Testis (tissue), 3 donors: ENCODE results near the gene SEMA3C. TPM values are rescaled to one million over a fixed set of nuclear protein-coding genes. Genes with fewer than 3 reads are reported as not detected.

Experiments
- DNase-seq: peaks from one replicate; pipeline ENCODE4 v3.0.0-alpha.2; 2019
- H3K27ac ChIP-seq, 2 donors: fragments of 200-600 bp; sonication (generic); one replicate each; pipeline ENCODE4 v1.5.1; 2019
- H3K27me3 ChIP-seq: fragments of 200-600 bp; sonication (generic); one replicate; pipeline ENCODE4 v1.5.1; 2019
- H3K36me3 ChIP-seq: fragments of 200-600 bp; sonication (generic); one replicate; pipeline ENCODE4 v1.5.1; 2017; ENCODE audit warnings: low read depth; ENCODE audit errors: missing control alignments
- H3K4me1 ChIP-seq: fragments of 200-600 bp; sonication (generic); one replicate; pipeline ENCODE4 v1.5.1; 2019
- H3K4me3 ChIP-seq, 2 donors: fragments of 200-600 bp; sonication (generic); one replicate each; pipeline ENCODE4 v1.5.1; 2017 to 2019
- H3K9me3 ChIP-seq: fragments of 200-600 bp; sonication (generic); one replicate; pipeline ENCODE4 v1.5.1; 2017
- POLR2A ChIP-seq: fragments of 450-650 bp; IDR thresholded peaks from one replicate; pipeline ENCODE4 v1.6.1; 2017; ENCODE audit warnings: antibody characterized with exemption, mild to moderate bottlenecking, moderate library complexity
- WGBS, 2 donors: methylation state at CpG; one replicate each; pipeline ENCODE4 v1.1.5; 2018; 5-methylcytosine and 5-hydroxymethylcytosine counted together
- intact Hi-C: fragments of 100-400 bp; cut with DNase I; formaldehyde crosslinking; loops from one replicate; pipeline ENCODE4 v1.15.1; 2023; ENCODE audit warnings: low total_unique reads
- polyA plus RNA-seq: library from polyadenylated mRNA; stranded (reverse); fragments of 350-450 nt; fragmentation: Illumina TruSeq; extraction: RNeasy Lipid Tissue Mini Kit (QIAGEN cat#74804); gene quantifications from one replicate; pipeline ENCODE4 v1.2.3, GENCODE V29; 2014; ENCODE audit warnings: low read depth, low replicate concordance; ENCODE audit not compliant: insufficient read depth
- total RNA-seq, 2 donors: library from RNA; depleted of rRNA; stranded (reverse); fragments of >200 nt; gene quantifications; one replicate each; pipeline ENCODE4 v1.2.3, GENCODE V29; 2016
- TF ChIP-seq, protein P1 (sequence below), 3 experiments: fragments of 450-650 bp in 2 of 3; fragments of 200-600 bp in 1 of 3; sonication (generic) in 1 of 3; IDR thresholded peaks; one replicate each; pipeline ENCODE4 v1.5.1; 2016 to 2019; ENCODE audit warnings: antibody characterized with exemption in 3 of 3, mild to moderate bottlenecking in 2 of 3, moderate library complexity in 1 of 3

Gene SEMA3C
- total and polyA plus RNA-seq, 3 donors from 2014 or later, result 23.1 to 113 (median 78.8) TPM

GRCh38 chr7:80839855-80840254 is 79.0 kb downstream of the SEMA3C start:
- TF ChIP-seq, protein P1, sequence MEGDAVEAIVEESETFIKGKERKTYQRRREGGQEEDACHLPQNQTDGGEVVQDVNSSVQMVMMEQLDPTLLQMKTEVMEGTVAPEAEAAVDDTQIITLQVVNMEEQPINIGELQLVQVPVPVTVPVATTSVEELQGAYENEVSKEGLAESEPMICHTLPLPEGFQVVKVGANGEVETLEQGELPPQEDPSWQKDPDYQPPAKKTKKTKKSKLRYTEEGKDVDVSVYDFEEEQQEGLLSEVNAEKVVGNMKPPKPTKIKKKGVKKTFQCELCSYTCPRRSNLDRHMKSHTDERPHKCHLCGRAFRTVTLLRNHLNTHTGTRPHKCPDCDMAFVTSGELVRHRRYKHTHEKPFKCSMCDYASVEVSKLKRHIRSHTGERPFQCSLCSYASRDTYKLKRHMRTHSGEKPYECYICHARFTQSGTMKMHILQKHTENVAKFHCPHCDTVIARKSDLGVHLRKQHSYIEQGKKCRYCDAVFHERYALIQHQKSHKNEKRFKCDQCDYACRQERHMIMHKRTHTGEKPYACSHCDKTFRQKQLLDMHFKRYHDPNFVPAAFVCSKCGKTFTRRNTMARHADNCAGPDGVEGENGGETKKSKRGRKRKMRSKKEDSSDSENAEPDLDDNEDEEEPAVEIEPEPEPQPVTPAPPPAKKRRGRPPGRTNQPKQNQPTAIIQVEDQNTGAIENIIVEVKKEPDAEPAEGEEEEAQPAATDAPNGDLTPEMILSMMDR (IDR thresholded peaks at IDR 0.05), result no peak
- no peak for TF ChIP-seq POLR2A
- Histone ChIP-seq H3K27ac (no peak overlapping the region), H3K9me3 (no peaks in the 10 kb centered on the region), H3K4me3 (no peak overlapping the region), H3K4me1 (no peaks in the 10 kb centered on the region), H3K36me3 (no peaks in the 10 kb centered on the region), H3K27me3 (no peaks in the 10 kb centered on the region)
- DNase-seq, result no peak
- intact Hi-C loops, result no loop called here

DNA sequence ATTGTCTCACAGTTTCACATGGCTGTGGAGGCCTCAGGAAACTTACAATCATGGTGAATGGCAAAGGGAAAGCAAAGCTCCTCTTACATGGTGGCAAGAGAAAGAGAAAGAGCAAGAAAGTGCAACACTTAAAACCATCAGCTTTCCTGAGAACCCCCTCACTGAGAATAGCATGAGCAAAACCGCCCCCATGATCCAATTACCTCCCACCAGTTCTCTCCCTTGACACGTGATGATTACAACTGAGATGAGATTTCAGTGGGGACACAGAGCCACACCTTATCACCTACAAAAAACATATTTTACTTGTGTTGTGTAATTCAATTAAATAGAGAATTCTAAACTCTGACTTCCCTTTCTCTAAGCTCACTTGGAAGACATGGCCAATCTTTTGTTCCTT is 80.2 kb downstream of the SEMA3C start:
- TF ChIP-seq POLR2A, result no peak
- TF ChIP-seq, protein P1 (IDR thresholded peaks at IDR 0.05), result no peak
- Histone ChIP-seq H3K36me3 (no peaks in the 10 kb centered on the region), H3K4me1 (no peaks in the 10 kb centered on the region), H3K27me3 (no peaks in the 10 kb centered on the region), H3K27ac (no peak overlapping the region), H3K9me3 (no peaks in the 10 kb centered on the region), H3K4me3 (no peak overlapping the region)
- intact Hi-C loops, result no loop called here
- 58 to 69% methylated on average over 2 of the region's 2 CpGs for whole genome bisulfite sequencing, 2 donors
- no peak for DNase-seq

- Histone ChIP-seq H3K4me1 (no peaks in the 10 kb centered on the region), H3K36me3 (no peaks in the 10 kb centered on the region), H3K27ac (no peak overlapping the region), H3K4me3 (no peak overlapping the region), H3K9me3 (no peaks in the 10 kb centered on the region), H3K27me3 (no peaks in the 10 kb centered on the region)
- no peak for DNase-seq
- WGBS, 2 donors, result 92 to 97% methylated on average over 3 of the region's 3 CpGs
- TF ChIP-seq POLR2A, result no peak
- TF ChIP-seq, protein P1 (IDR thresholded peaks at IDR 0.05), result no peak
- intact Hi-C loops, result no loop called here
These were observed 81.5 kb downstream of the SEMA3C start for GRCh38 chr7:80837345-80837744.

DNA sequence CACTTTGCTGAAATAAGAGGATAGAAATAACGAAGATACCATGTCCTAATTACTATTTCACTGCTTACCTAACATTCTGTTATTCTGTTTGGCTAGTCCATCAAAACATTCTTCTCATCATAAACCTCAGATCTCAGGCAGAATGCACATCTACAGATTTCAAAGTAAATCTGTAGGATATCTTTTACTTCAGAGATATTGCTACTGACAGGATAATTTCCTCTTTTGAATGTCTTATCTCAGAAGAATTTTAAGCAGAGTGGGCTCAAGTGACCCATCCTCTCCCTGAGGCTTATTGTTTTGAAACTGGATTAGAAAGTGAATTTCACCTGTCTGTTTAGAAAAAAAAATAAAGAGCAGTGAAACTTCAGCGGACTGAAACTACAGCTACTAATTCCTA is 83.6 kb downstream of the SEMA3C start:
- intact Hi-C loops, result no loop called here
- H3K36me3 ChIP-seq, result no peaks in the 10 kb centered on the region
- no peaks in the 10 kb centered on the region for H3K4me1 ChIP-seq

More for the DNA sequence above, 83.6 kb downstream of the SEMA3C start:
- DNase-seq, result no peak
- no peak overlapping the region for H3K27ac ChIP-seq
- H3K9me3 ChIP-seq, result no peaks in the 10 kb centered on the region
- 81 to 90% methylated on average over 2 of the region's 2 CpGs for WGBS, 2 donors
- H3K4me3 ChIP-seq, result no peak overlapping the region
- TF ChIP-seq POLR2A, result no peak
- TF ChIP-seq, protein P1 (IDR thresholded peaks at IDR 0.05), result no peak
- no peaks in the 10 kb centered on the region for H3K27me3 ChIP-seq
